ENCODE results near the gene DCUN1D4.

DCUN1D4 gene

GRCh38 chr4:51853027-51853682 lies 10.2 kb downstream of the DCUN1D4 start:
- DNase-seq (ENCODE audit: low read depth in 2 of 2, low spot score in 1 of 2) = no peak

GRCh38 chr4:51855270-51855669 lies 12.3 kb downstream of the DCUN1D4 start:
- no peak for DNase-seq (ENCODE audit: low read depth in 2 of 2, low spot score in 1 of 2)

GRCh38 chr4:51855751-51856150 lies 12.8 kb downstream of the DCUN1D4 start:
- DNase-seq (ENCODE audit: low read depth in 2 of 2, low spot score in 1 of 2) = no peak

- DNase-seq (ENCODE audit: low read depth in 2 of 2, low spot score in 1 of 2) = no peak
Observed at GRCh38 chr4:51858605-51859202, 15.8 kb downstream of the DCUN1D4 start.

- DNase-seq (ENCODE audit: low read depth in 2 of 2, low spot score in 1 of 2) = no peak
Observed at GRCh38 chr4:51859476-51860031, 16.6 kb downstream of the DCUN1D4 start.

- DNase-seq (ENCODE audit: low read depth in 2 of 2, low spot score in 1 of 2) = no peak
Observed at GRCh38 chr4:51862199-51862598, 19.2 kb downstream of the DCUN1D4 start.

- DNase-seq (ENCODE audit: low read depth in 2 of 2, low spot score in 1 of 2) = no peak
Observed at GRCh38 chr4:51862781-51863180, 19.8 kb downstream of the DCUN1D4 start.

- no peak for DNase-seq (ENCODE audit: low read depth in 2 of 2, low spot score in 1 of 2)
Observed at GRCh38 chr4:51865717-51866116, 22.8 kb downstream of the DCUN1D4 start.

- no peak for DNase-seq (ENCODE audit: low read depth in 2 of 2, low spot score in 1 of 2)
Observed at GRCh38 chr4:51866835-51867234, 23.9 kb downstream of the DCUN1D4 start.

GRCh38 chr4:51867689-51868448 lies 24.9 kb downstream of the DCUN1D4 start:
- DNase-seq (ENCODE audit: low read depth in 2 of 2, low spot score in 1 of 2) = no peak

GRCh38 chr4:51868449-51868847 lies 25.5 kb downstream of the DCUN1D4 start:
- DNase-seq (ENCODE audit: low read depth in 2 of 2, low spot score in 1 of 2) = no peak

- no peak for DNase-seq (ENCODE audit: low read depth in 2 of 2, low spot score in 1 of 2)
Observed at GRCh38 chr4:51870441-51871188, 27.7 kb downstream of the DCUN1D4 start.

GRCh38 chr4:51872283-51872997 lies 29.5 kb downstream of the DCUN1D4 start:
- DNase-seq (ENCODE audit: low read depth in 2 of 2, low spot score in 1 of 2) = no peak

GRCh38 chr4:51874551-51874950 lies 31.6 kb downstream of the DCUN1D4 start:
- DNase-seq (ENCODE audit: low read depth in 2 of 2, low spot score in 1 of 2) = no peak

- no peak for DNase-seq (ENCODE audit: low read depth in 2 of 2, low spot score in 1 of 2)
Observed at GRCh38 chr4:51878431-51878830, 35.5 kb downstream of the DCUN1D4 start.

GRCh38 chr4:51880016-51880915 lies 37.3 kb downstream of the DCUN1D4 start:
- no peak for DNase-seq (ENCODE audit: low read depth in 2 of 2, low spot score in 1 of 2)

- no peak for DNase-seq (ENCODE audit: low read depth in 2 of 2, low spot score in 1 of 2)
Observed at GRCh38 chr4:51884055-51884454, 41.1 kb downstream of the DCUN1D4 start.

GRCh38 chr4:51884606-51885005 lies 41.7 kb downstream of the DCUN1D4 start:
- DNase-seq (ENCODE audit: low read depth in 2 of 2, low spot score in 1 of 2) = no peak

- DNase-seq (ENCODE audit: low read depth in 2 of 2, low spot score in 1 of 2) = no peak
Observed at GRCh38 chr4:51885363-51885762, 42.4 kb downstream of the DCUN1D4 start.

GRCh38 chr4:51890760-51891159 lies 47.8 kb downstream of the DCUN1D4 start:
- DNase-seq (ENCODE audit: low read depth in 2 of 2, low spot score in 1 of 2) = no peak
